ENCODE data around the gene RNF207.

Gene RNF207

DNA sequence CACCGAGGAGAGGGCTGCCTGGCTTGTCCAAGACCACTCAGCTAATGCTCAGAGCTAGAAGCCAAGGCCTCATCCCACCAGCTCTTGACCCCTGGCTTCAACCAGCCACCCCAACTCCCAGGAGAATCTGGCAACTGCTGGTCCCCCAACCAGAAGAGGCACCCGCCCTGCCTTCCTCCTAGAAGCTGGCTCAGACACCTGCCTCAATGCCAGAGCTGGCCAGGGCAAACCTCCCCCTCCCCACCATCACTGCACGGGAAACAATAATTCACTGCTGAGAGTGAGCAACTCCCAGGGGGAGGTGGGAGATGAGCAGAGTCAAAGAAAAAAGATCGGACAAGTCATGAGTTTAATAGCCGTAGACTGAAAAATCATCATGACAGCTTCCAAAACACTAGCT is 29.1 kb upstream of the RNF207 start:
- Histone ChIP-seq H3K9me3 (ENCODE audit: control insufficient read depth, insufficient read depth, low read length) (no peaks in the 10 kb centered on the region), H3K4me1 (ENCODE audit: control insufficient read depth, insufficient read depth, low read length) (peaks cover 3% of the 10 kb centered on the region), H3K36me3 (ENCODE audit: control insufficient read depth, insufficient read depth, low read length) (no peaks in the 10 kb centered on the region), H3K27me3 (ENCODE audit: control insufficient read depth, insufficient read depth, low read length) (peaks cover 38% of the 10 kb centered on the region), H3K4me3 (ENCODE audit: low read depth, low read length) (no peak overlapping the region), H3K9ac (ENCODE audit: low read depth, low read length) (no peak overlapping the region)

DNA sequence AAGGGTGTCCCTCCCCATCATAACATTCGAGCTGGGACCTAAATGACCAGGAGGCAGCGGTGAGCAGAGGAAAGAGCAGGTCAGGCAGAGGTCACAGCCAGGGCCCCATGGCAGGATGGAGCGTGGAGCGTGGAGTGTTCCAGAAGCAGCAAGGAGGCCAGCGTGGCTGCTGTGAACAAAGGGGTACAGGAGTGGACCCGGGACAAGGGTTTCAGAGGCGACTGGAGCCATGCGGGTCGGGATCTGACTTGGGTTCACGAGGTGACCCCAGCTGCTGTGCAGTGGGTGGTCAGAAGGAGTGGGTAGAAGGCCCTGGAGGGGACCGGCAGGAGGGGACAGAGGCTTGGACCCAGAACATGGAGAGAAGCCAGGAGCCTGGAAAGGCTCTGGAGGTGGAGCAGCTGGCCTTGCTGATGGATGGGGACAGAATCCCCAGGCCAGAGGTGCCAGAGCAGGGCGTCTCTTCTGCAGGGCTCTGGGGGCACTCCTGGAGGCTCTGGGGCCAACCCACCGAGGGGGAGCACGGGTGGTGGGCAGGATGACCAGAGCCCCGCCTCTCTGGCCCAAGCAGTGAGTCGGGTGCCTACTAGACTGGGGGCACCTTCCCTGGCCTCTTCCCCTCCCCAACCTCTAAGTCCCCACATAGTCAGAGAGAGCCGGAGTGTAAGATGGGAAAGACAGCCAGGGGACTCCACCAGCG is 28.1 kb upstream of the RNF207 start:
- no peaks in the 10 kb centered on the region for H3K36me3 ChIP-seq (ENCODE audit: control insufficient read depth, insufficient read depth, low read length)
- no peak overlapping the region for H3K9ac ChIP-seq (ENCODE audit: low read depth, low read length)
- H3K27me3 ChIP-seq (ENCODE audit: control insufficient read depth, insufficient read depth, low read length) = peaks cover 40% of the 10 kb centered on the region
- H3K4me1 ChIP-seq (ENCODE audit: control insufficient read depth, insufficient read depth, low read length) = peaks cover 3% of the 10 kb centered on the region
- H3K9me3 ChIP-seq (ENCODE audit: control insufficient read depth, insufficient read depth, low read length) = no peaks in the 10 kb centered on the region
- H3K4me3 ChIP-seq (ENCODE audit: low read depth, low read length) = no peak overlapping the region

DNA sequence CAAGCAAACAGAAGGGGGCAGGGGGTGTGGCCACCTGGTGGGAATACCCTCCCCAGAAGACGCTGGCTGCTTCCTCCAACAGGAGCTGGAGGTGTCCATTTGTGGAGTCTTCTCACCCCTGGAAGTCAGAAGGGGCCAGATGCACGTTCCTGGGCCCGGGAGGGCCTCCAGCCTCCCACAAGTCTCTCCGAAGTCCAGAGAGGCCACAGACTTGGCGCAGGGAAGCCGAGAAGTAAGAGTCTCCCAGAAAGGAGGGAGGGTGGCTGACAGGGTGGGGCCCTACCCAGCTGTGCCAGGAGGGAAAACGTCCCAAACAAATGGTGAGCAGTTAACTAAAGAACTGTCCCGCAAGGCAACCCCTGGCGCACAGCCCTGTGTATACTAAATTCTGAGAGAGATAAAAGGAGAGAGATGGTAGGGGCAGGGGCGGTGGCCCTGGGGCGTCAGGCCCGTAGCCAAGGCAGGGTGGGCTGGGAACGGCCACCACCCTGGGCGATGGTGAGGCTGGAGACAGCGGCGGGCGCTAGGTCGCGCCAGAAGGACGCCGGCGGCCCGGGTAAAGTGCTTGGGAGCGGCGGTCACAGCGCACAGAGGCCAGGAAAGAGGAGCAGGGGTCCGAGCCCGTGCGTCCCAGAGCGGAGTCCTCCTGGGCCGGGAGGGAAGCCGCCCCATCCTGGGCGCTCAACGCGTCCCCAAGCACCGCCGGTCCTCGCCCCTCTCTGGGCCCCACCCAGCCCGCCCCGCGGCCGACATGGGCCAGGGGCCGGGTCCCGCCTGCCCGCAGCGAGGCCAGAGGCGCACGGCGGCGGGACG is 27.0 kb upstream of the RNF207 start:
- peak overlapping the region; percentile 23 for H3K4me3 ChIP-seq (ENCODE audit: low read depth, low read length)
- H3K9ac ChIP-seq (ENCODE audit: low read depth, low read length) = no peak overlapping the region
- peaks cover 42% of the 10 kb centered on the region for H3K27me3 ChIP-seq (ENCODE audit: control insufficient read depth, insufficient read depth, low read length)
- H3K4me1 ChIP-seq (ENCODE audit: control insufficient read depth, insufficient read depth, low read length) = peaks cover 3% of the 10 kb centered on the region
- no peaks in the 10 kb centered on the region for H3K36me3 ChIP-seq (ENCODE audit: control insufficient read depth, insufficient read depth, low read length)
- no peaks in the 10 kb centered on the region for H3K9me3 ChIP-seq (ENCODE audit: control insufficient read depth, insufficient read depth, low read length)

DNA sequence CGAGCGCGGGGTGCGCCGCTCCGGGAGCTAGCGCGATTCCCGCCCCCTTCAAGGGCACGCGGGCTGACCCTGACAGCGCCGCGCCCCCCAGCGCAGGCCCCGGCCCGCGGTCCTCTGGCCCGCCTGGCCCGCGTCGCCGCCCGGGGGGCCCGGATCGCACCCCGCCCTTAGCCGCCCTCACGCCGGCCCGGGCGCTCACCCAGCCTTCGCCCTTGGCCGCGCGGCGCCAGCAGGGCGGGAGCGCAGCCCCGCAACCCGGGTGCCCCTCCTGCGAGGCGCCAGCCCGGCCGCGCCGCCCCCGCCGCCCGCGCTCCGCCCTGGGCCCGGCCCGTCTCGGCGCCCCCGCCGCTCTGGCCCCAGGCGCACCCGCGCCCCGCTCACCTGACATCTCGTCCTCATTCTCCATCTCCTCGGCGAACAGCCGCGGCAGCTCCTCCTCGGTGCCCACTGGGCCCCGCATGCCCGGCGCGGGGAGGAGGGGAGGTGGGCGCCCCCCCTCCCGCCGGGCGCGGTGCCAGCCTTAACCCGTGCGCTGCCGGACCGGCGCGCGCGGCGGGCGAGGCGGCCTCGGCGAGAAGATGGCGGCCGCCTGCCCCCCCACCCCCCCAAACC is 26.2 kb upstream of the RNF207 start:
- H3K4me1 ChIP-seq (ENCODE audit: control insufficient read depth, insufficient read depth, low read length) = peaks cover 4% of the 10 kb centered on the region
- no peak overlapping the region for H3K9ac ChIP-seq (ENCODE audit: low read depth, low read length)
- no peaks in the 10 kb centered on the region for H3K9me3 ChIP-seq (ENCODE audit: control insufficient read depth, insufficient read depth, low read length)
- no peaks in the 10 kb centered on the region for H3K36me3 ChIP-seq (ENCODE audit: control insufficient read depth, insufficient read depth, low read length)
- peaks cover 42% of the 10 kb centered on the region for H3K27me3 ChIP-seq (ENCODE audit: control insufficient read depth, insufficient read depth, low read length)
- H3K4me3 ChIP-seq (ENCODE audit: low read depth, low read length) = peak overlapping the region; percentile 32

GRCh38 chr1:6180268-6180706 is 25.6 kb upstream of the RNF207 start, which contains the start of gene CHD5:
TSS of gene CHD5 (minus strand) at chr1:6180321. CDS start at chr1:6180023, 298 bp downstream.
- no peaks in the 10 kb centered on the region for H3K36me3 ChIP-seq (ENCODE audit: control insufficient read depth, insufficient read depth, low read length)
- H3K27me3 ChIP-seq (ENCODE audit: control insufficient read depth, insufficient read depth, low read length) = peaks cover 42% of the 10 kb centered on the region
- peak within 1 kb of the TSS; percentile 32 for H3K4me3 ChIP-seq (ENCODE audit: low read depth, low read length)
- H3K9me3 ChIP-seq (ENCODE audit: control insufficient read depth, insufficient read depth, low read length) = no peaks in the 10 kb centered on the region
- H3K4me1 ChIP-seq (ENCODE audit: control insufficient read depth, insufficient read depth, low read length) = peaks cover 4% of the 10 kb centered on the region
- H3K9ac ChIP-seq (ENCODE audit: low read depth, low read length) = no peak within 1 kb of the TSS

DNA sequence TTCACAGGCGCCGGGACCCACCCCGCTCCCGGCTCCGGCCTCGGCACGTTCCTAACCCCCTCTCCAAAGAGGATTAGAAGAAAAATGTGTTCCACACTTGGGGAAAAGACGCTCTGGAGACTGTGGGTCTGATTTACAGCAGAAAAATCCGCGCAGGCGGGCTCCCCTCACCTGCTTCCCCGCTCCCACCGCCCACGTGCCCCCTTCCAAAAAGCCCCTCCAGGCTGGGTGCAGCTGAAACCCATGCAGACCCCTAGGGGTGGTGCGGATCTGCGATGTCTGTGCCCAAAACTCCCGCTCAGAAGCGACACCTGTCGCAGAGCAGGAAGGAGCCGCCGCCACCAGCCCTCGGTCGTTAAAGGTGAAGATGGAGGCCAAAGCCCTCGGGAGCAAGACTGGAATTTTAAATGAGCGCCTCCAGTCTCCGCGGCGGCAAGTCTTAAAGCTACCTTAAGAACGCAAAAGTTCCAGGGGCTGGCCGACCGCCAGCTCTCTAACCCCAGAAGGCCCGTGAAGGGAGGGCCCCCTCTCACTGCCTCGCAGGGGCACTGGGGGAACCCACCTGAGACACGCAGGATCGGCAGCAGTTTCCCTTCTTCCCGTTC is 25.1 kb upstream of the RNF207 start:
- no peak overlapping the region for H3K9ac ChIP-seq (ENCODE audit: low read depth, low read length)
- H3K27me3 ChIP-seq (ENCODE audit: control insufficient read depth, insufficient read depth, low read length) = peaks cover 42% of the 10 kb centered on the region
- H3K4me3 ChIP-seq (ENCODE audit: low read depth, low read length) = peak overlapping the region; percentile 30
- H3K36me3 ChIP-seq (ENCODE audit: control insufficient read depth, insufficient read depth, low read length) = peaks cover 3% of the 10 kb centered on the region
- H3K4me1 ChIP-seq (ENCODE audit: control insufficient read depth, insufficient read depth, low read length) = peaks cover 9% of the 10 kb centered on the region
- no peaks in the 10 kb centered on the region for H3K9me3 ChIP-seq (ENCODE audit: control insufficient read depth, insufficient read depth, low read length)

DNA sequence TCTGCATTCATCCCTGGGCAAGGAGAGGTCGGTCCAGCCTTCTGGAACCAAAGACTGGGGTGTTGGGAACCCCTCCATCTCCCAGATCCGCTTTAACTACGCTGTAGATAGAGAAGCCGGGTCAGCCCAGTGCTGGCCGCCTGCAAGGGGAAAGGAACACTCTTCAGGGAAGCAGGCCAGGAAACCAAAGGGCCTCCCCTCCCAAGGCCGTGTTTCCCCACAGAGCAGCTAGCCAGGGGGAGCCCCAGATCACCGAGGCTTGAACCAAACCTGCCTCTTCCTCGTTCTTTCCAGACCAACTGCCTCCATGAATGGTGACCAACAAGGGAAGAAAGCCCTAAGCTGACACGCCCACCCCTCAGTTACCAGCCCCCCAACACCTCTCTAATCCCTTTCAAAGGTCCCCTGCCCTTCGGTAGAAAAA is 24.6 kb upstream of the RNF207 start:
- no peaks in the 10 kb centered on the region for H3K9me3 ChIP-seq (ENCODE audit: control insufficient read depth, insufficient read depth, low read length)
- peak overlapping the region; percentile 30 for H3K4me3 ChIP-seq (ENCODE audit: low read depth, low read length)
- no peak overlapping the region for H3K9ac ChIP-seq (ENCODE audit: low read depth, low read length)
- peaks cover 11% of the 10 kb centered on the region for H3K4me1 ChIP-seq (ENCODE audit: control insufficient read depth, insufficient read depth, low read length)
- H3K27me3 ChIP-seq (ENCODE audit: control insufficient read depth, insufficient read depth, low read length) = peaks cover 42% of the 10 kb centered on the region
- H3K36me3 ChIP-seq (ENCODE audit: control insufficient read depth, insufficient read depth, low read length) = peaks cover 5% of the 10 kb centered on the region

- H3K9me3 ChIP-seq (ENCODE audit: control insufficient read depth, insufficient read depth, low read length) = no peaks in the 10 kb centered on the region
- no peak overlapping the region for H3K9ac ChIP-seq (ENCODE audit: low read depth, low read length)
- no peak overlapping the region for H3K4me3 ChIP-seq (ENCODE audit: low read depth, low read length)
- H3K36me3 ChIP-seq (ENCODE audit: control insufficient read depth, insufficient read depth, low read length) = peaks cover 8% of the 10 kb centered on the region
- H3K4me1 ChIP-seq (ENCODE audit: control insufficient read depth, insufficient read depth, low read length) = peaks cover 11% of the 10 kb centered on the region
- peaks cover 20% of the 10 kb centered on the region for H3K27me3 ChIP-seq (ENCODE audit: control insufficient read depth, insufficient read depth, low read length)
Observed at GRCh38 chr1:6183520-6183989, 22.4 kb upstream of the RNF207 start.

GRCh38 chr1:6184083-6184783 is 21.7 kb upstream of the RNF207 start:
- Histone ChIP-seq H3K36me3 (ENCODE audit: control insufficient read depth, insufficient read depth, low read length) (peaks cover 11% of the 10 kb centered on the region), H3K4me3 (ENCODE audit: low read depth, low read length) (no peak overlapping the region), H3K4me1 (ENCODE audit: control insufficient read depth, insufficient read depth, low read length) (peaks cover 11% of the 10 kb centered on the region), H3K9ac (ENCODE audit: low read depth, low read length) (no peak overlapping the region), H3K27me3 (ENCODE audit: control insufficient read depth, insufficient read depth, low read length) (peaks cover 14% of the 10 kb centered on the region), H3K9me3 (ENCODE audit: control insufficient read depth, insufficient read depth, low read length) (no peaks in the 10 kb centered on the region)

DNA sequence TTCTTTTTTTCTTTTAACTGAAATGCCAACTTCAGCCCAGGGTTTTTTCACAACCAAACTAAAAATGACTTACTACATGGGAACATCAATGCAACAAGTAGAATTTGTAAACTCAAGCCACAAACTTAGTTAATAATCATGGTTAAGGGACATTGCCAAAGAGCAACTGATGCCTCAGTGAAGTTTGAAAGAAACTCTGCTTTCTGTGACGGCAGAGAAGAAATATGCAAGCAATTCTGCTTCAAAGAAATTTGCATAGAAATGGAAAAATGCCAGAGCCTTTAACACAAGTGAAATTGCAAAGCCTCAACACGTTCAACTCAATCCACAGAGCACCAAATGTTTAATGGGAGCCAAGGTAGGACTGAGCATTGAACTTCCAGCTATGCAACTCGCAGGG is 20.8 kb upstream of the RNF207 start:
- H3K9ac ChIP-seq (ENCODE audit: low read depth, low read length) = no peak overlapping the region
- no peaks in the 10 kb centered on the region for H3K9me3 ChIP-seq (ENCODE audit: control insufficient read depth, insufficient read depth, low read length)
- peaks cover 11% of the 10 kb centered on the region for H3K4me1 ChIP-seq (ENCODE audit: control insufficient read depth, insufficient read depth, low read length)
- H3K4me3 ChIP-seq (ENCODE audit: low read depth, low read length) = no peak overlapping the region
- peaks cover 18% of the 10 kb centered on the region for H3K36me3 ChIP-seq (ENCODE audit: control insufficient read depth, insufficient read depth, low read length)
- peaks cover 14% of the 10 kb centered on the region for H3K27me3 ChIP-seq (ENCODE audit: control insufficient read depth, insufficient read depth, low read length)

All from iPS-15b (cell line).